Thymus (tissue), 14 donors: Measurements from ENCODE around the gene IGF2BP3. TPM values are rescaled to one million over a fixed set of nuclear protein-coding genes. Genes with fewer than 3 reads are reported as not detected.
"Not testable (repeated sequence)": the region's sequence is repeated elsewhere in the genome, so short reads cannot be mapped to it uniquely, and the experiment has no call there.

Experiments
- DNase-seq, 9 donors: peaks; one replicate each; pipeline ENCODE4 v3.0.0-alpha.2; 2013; ENCODE audit warnings: low spot score in 9 of 9, low read depth in 6 of 9, missing footprints in 1 of 9
- H3K27ac ChIP-seq, 2 donors: one replicate each; pipeline ENCODE4 v1.5.1; 2013; ENCODE audit warnings: control low read depth in 1 of 2, low read depth in 1 of 2, low read length in 1 of 2, mild to moderate bottlenecking in 1 of 2, moderate library complexity in 1 of 2
- H3K27me3 ChIP-seq, 2 donors: one replicate each; pipeline ENCODE4 v1.5.1; 2013; ENCODE audit warnings: low read length in 1 of 2; ENCODE audit not compliant: control insufficient read depth in 2 of 2, insufficient read depth in 1 of 2
- H3K36me3 ChIP-seq, 2 donors: one replicate each; pipeline ENCODE4 v1.5.1; 2013; ENCODE audit warnings: low read length in 1 of 2, mild to moderate bottlenecking in 1 of 2, moderate library complexity in 1 of 2; ENCODE audit not compliant: control insufficient read depth in 2 of 2, insufficient read depth in 2 of 2
- H3K4me1 ChIP-seq, 2 donors: one replicate each; pipeline ENCODE4 v1.5.1; 2013; ENCODE audit warnings: low read length in 2 of 2; ENCODE audit not compliant: control insufficient read depth in 2 of 2, insufficient read depth in 2 of 2
- H3K4me3 ChIP-seq, 2 donors: one replicate each; pipeline ENCODE4 v1.5.1; 2013; ENCODE audit warnings: low read length in 2 of 2, control low read depth in 1 of 2, mild to moderate bottlenecking in 1 of 2
- H3K9me3 ChIP-seq, 2 donors: one replicate each; pipeline ENCODE4 v1.5.1; 2013; ENCODE audit warnings: low read length in 1 of 2, mild to moderate bottlenecking in 1 of 2; ENCODE audit not compliant: control insufficient read depth in 2 of 2, insufficient read depth in 1 of 2
- WGBS: extraction: QIAGEN DNeasy Blood & Tissue Kit; methylation state at CpG from one replicate; pipeline ENCODE4 v1.1.7; 2013; 5-methylcytosine and 5-hydroxymethylcytosine counted together
- long read RNA-seq, 10 donors: transcript quantifications; one replicate each; lab custom pipeline, GENCODE V29; 2026
- polyA plus RNA-seq: library from polyadenylated mRNA; stranded (reverse); fragments of 200-250 nt; gene quantifications from one replicate; pipeline ENCODE4 v1.2.3, GENCODE V29; 2013
- total RNA-seq: library from RNA; stranded (reverse); fragments of 120-200 nt; gene quantifications from one replicate; pipeline ENCODE4 v1.2.4, GENCODE V29; 2013
- donor health status: healthy.

Gene IGF2BP3
- total RNA-seq: 16.5 TPM
- 3.4 TPM for polyA plus RNA-seq
- long read RNA-seq, donor 1, full-length matches to known transcripts: 1 of 1 reads
- long read RNA-seq, donor 1, partial matches to known transcripts: 0 of 1 reads
- long read RNA-seq, donor 1, other reads (novel, unspliced or antisense): 0 of 1 reads
- long read RNA-seq, donor 2: 0 reads
- long read RNA-seq, donor 3, full-length matches to known transcripts: 2 of 2 reads
- long read RNA-seq, donor 3, partial matches to known transcripts: 0 of 2 reads
- long read RNA-seq, donor 3, other reads (novel, unspliced or antisense): 0 of 2 reads
- long read RNA-seq, donor 4, full-length matches to known transcripts: 1 of 29 reads
- long read RNA-seq, donor 4, partial matches to known transcripts: 28 of 29 reads
- long read RNA-seq, donor 4, other reads (novel, unspliced or antisense): 0 of 29 reads
- long read RNA-seq, donor 5, full-length matches to known transcripts: 4 of 4 reads
- long read RNA-seq, donor 5, partial matches to known transcripts: 0 of 4 reads
- long read RNA-seq, donor 5, other reads (novel, unspliced or antisense): 0 of 4 reads
- long read RNA-seq, donor 6, full-length matches to known transcripts: 3 of 3 reads
- long read RNA-seq, donor 6, partial matches to known transcripts: 0 of 3 reads
- long read RNA-seq, donor 6, other reads (novel, unspliced or antisense): 0 of 3 reads
- long read RNA-seq, donor 7, full-length matches to known transcripts: 4 of 13 reads
- long read RNA-seq, donor 7, partial matches to known transcripts: 9 of 13 reads
- long read RNA-seq, donor 7, other reads (novel, unspliced or antisense): 0 of 13 reads
- long read RNA-seq, donor 8, full-length matches to known transcripts: 1 of 1 reads
- long read RNA-seq, donor 8, partial matches to known transcripts: 0 of 1 reads
- long read RNA-seq, donor 8, other reads (novel, unspliced or antisense): 0 of 1 reads
- long read RNA-seq, donor 9, full-length matches to known transcripts: 2 of 2 reads
- long read RNA-seq, donor 9, partial matches to known transcripts: 0 of 2 reads
- long read RNA-seq, donor 9, other reads (novel, unspliced or antisense): 0 of 2 reads
- long read RNA-seq, donor 10, full-length matches to known transcripts: 3 of 3 reads
- long read RNA-seq, donor 10, partial matches to known transcripts: 0 of 3 reads
- long read RNA-seq, donor 10, other reads (novel, unspliced or antisense): 0 of 3 reads

- Histone ChIP-seq H3K4me3 (peak within 1 kb of the TSS; percentile 60 to 73), H3K4me1 (peaks cover 25 to 27% of the 10 kb centered on the region in 2 donors), H3K9me3 (peaks cover 0 to 4% of the 10 kb centered on the region in 2 donors), H3K27me3 (peaks cover 10 to 76% of the 10 kb centered on the region in 2 donors), H3K27ac (peak within 1 kb of the TSS; percentile 70 to 99), H3K36me3 (no peaks in the 10 kb centered on the region)
- WGBS: 1% methylated on average over 34 of the region's 34 CpGs
- DNase-seq: peak in 5 of 9 donors; percentile 75 to 90 (median 75)
Measured at GRCh38 chr7:23470330-23471105, at the start of gene IGF2BP3. Gene IGF2BP3, minus strand, starts transcription at chr7:23470491. Its CDS starts 381 bp downstream, at chr7:23470110.

GRCh38 chr7:23514755-23515154, 44.5 kb upstream of the IGF2BP3 start:
- Histone ChIP-seq H3K9me3 (no peaks in the 10 kb centered on the region), H3K27me3 (no peaks in the 10 kb centered on the region), H3K27ac (no peak overlapping the region), H3K4me3 (no peak overlapping the region), H3K36me3 (peaks cover 52 to 91% of the 10 kb centered on the region in 2 donors), H3K4me1 (no peaks in the 10 kb centered on the region)
- no peak for DNase-seq
- WGBS: 94% methylated on average over 2 of the region's 2 CpGs

- H3K4me1 ChIP-seq, DNase-seq, H3K4me3 ChIP-seq, H3K27ac ChIP-seq, H3K9me3 ChIP-seq, H3K27me3 ChIP-seq: not testable (repeated sequence)
- WGBS: 95% methylated on average over 6 of the region's 6 CpGs
- H3K36me3 ChIP-seq: peaks cover 55 to 91% of the 10 kb centered on the region in 2 donors
Measured at GRCh38 chr7:23513746-23514145, 43.5 kb upstream of the IGF2BP3 start.

GRCh38 chr7:23494009-23494408, 23.7 kb upstream of the IGF2BP3 start:
- Histone ChIP-seq H3K27ac (no peak overlapping the region), H3K4me1 (peaks cover 2 to 13% of the 10 kb centered on the region in 2 donors), H3K27me3 (no peaks in the 10 kb centered on the region), H3K36me3 (peaks cover 4 to 8% of the 10 kb centered on the region in 2 donors), H3K4me3 (no peak overlapping the region), H3K9me3 (no peaks in the 10 kb centered on the region)
- no peak for DNase-seq
- WGBS: 97% methylated on average over 9 of the region's 9 CpGs

GRCh38 chr7:23491502-23491901, 21.2 kb upstream of the IGF2BP3 start:
- H3K36me3 ChIP-seq: no peaks in the 10 kb centered on the region
- no peak overlapping the region for H3K27ac ChIP-seq
- no peak overlapping the region for H3K4me3 ChIP-seq
- WGBS: 61% methylated on average over 3 of the region's 3 CpGs
- H3K9me3 ChIP-seq: no peaks in the 10 kb centered on the region
- DNase-seq: no peak
- H3K4me1 ChIP-seq: peaks cover 2 to 13% of the 10 kb centered on the region in 2 donors
- no peaks in the 10 kb centered on the region for H3K27me3 ChIP-seq

- no peaks in the 10 kb centered on the region for H3K9me3 ChIP-seq
- DNase-seq: peak in 7 of 9 donors; percentile 32 to 81 (median 56)
- no peaks in the 10 kb centered on the region for H3K27me3 ChIP-seq
- H3K4me1 ChIP-seq: peaks cover 2 to 13% of the 10 kb centered on the region in 2 donors
- H3K4me3 ChIP-seq: peak overlapping the region; percentile 60 to 80
- H3K36me3 ChIP-seq: no peaks in the 10 kb centered on the region
- 60% methylated on average over 56 of the region's 56 CpGs for WGBS
- H3K27ac ChIP-seq: peak overlapping the region in 1 of 2 donors; percentile 80
Measured at GRCh38 chr7:23490357-23491135, 20.3 kb upstream of the IGF2BP3 start.

- over 99% methylated on average over 13 of the region's 13 CpGs for WGBS
- not testable (repeated sequence) for H3K9me3 ChIP-seq, H3K27ac ChIP-seq, H3K36me3 ChIP-seq, H3K4me3 ChIP-seq, DNase-seq, H3K27me3 ChIP-seq
- peaks cover 2 to 13% of the 10 kb centered on the region in 2 donors for H3K4me1 ChIP-seq
Measured at GRCh38 chr7:23488714-23489113, 18.4 kb upstream of the IGF2BP3 start.

GRCh38 chr7:23487670-23488069, 17.4 kb upstream of the IGF2BP3 start:
- Histone ChIP-seq H3K4me1 (peaks cover 2 to 13% of the 10 kb centered on the region in 2 donors), H3K36me3 (no peaks in the 10 kb centered on the region), H3K27ac (no peak overlapping the region), H3K4me3 (no peak overlapping the region), H3K9me3 (no peaks in the 10 kb centered on the region), H3K27me3 (peaks cover 0 to 5% of the 10 kb centered on the region in 2 donors)
- WGBS: 92% methylated on average over 4 of the region's 4 CpGs
- DNase-seq: no peak
